Measurements from ENCODE around the gene SREBF1.
A peak's percentile ranks its signal among the peaks of the same experiment; 100 is the strongest.

The SREBF1 gene

GRCh38 chr17:17781591-17782496, 54.9 kb downstream of the SREBF1 start:
- H3K27me3 ChIP-seq (ENCODE audit: control insufficient read depth, insufficient read depth, low read length), result peaks cover 59% of the 10 kb centered on the region
- no peak overlapping the region for H3K9ac ChIP-seq (ENCODE audit: low read depth, low read length)
- H3K4me1 ChIP-seq (ENCODE audit: control insufficient read depth, insufficient read depth, low read length), result peaks cover 34% of the 10 kb centered on the region
- H3K4me3 ChIP-seq (ENCODE audit: low read depth, low read length), result peak overlapping the region; percentile 78
- no peaks in the 10 kb centered on the region for H3K36me3 ChIP-seq (ENCODE audit: control insufficient read depth, insufficient read depth, low read length)
- no peaks in the 10 kb centered on the region for H3K9me3 ChIP-seq (ENCODE audit: control insufficient read depth, insufficient read depth, low read length)
- H3K27ac ChIP-seq (ENCODE audit: low read depth, low read length), result peak overlapping the region; percentile 58

DNA sequence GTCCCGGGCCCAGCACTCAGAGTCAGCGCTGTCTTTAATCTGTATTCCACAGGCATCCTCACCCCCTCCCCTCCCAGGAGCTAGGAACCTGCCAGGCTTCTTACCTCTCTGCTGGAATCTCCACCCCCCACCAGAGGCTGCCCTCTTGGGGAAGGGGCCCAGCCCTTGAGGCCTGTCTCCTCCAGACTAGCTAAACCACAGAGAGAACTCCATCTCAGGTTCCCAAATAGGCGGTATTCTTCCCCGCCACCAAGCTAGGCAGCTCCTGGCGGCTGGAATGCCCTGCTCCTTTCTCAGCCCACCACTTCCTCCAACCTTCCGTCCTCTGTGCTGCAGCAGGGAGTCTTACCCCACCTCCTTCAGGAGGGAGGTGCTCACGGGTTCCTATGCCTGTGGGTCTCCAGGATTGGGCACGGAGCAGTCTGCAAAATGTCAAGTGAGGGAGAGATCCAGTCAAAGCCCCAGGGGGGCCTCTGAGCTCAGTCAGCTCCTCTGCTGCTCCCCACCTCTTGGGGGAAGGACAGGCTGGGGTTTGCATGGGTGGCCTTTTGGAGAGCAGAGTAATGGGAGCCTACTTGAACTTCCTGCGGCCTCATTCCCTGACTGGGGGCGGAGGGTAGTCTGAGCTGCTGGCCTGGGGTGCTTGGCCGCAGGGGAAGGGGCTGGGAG, 55.7 kb downstream of the SREBF1 start:
- H3K27ac ChIP-seq (ENCODE audit: low read depth, low read length), result peak overlapping the region; percentile 58
- H3K27me3 ChIP-seq (ENCODE audit: control insufficient read depth, insufficient read depth, low read length), result peaks cover 52% of the 10 kb centered on the region
- H3K4me1 ChIP-seq (ENCODE audit: control insufficient read depth, insufficient read depth, low read length), result peaks cover 34% of the 10 kb centered on the region
- no peaks in the 10 kb centered on the region for H3K36me3 ChIP-seq (ENCODE audit: control insufficient read depth, insufficient read depth, low read length)
- no peak overlapping the region for H3K9ac ChIP-seq (ENCODE audit: low read depth, low read length)
- H3K9me3 ChIP-seq (ENCODE audit: control insufficient read depth, insufficient read depth, low read length), result no peaks in the 10 kb centered on the region
- H3K4me3 ChIP-seq (ENCODE audit: low read depth, low read length), result peak overlapping the region; percentile 78

- Histone ChIP-seq H3K4me3 (ENCODE audit: low read depth, low read length) (no peak overlapping the region), H3K27ac (ENCODE audit: low read depth, low read length) (no peak overlapping the region), H3K9me3 (ENCODE audit: control insufficient read depth, insufficient read depth, low read length) (no peaks in the 10 kb centered on the region), H3K27me3 (ENCODE audit: control insufficient read depth, insufficient read depth, low read length) (peaks cover 37% of the 10 kb centered on the region), H3K9ac (ENCODE audit: low read depth, low read length) (no peak overlapping the region), H3K36me3 (ENCODE audit: control insufficient read depth, insufficient read depth, low read length) (no peaks in the 10 kb centered on the region), H3K4me1 (ENCODE audit: control insufficient read depth, insufficient read depth, low read length) (peaks cover 17% of the 10 kb centered on the region)
Observed at GRCh38 chr17:17779015-17779611, 57.7 kb downstream of the SREBF1 start.

- Histone ChIP-seq H3K9me3 (ENCODE audit: control insufficient read depth, insufficient read depth, low read length) (no peaks in the 10 kb centered on the region), H3K36me3 (ENCODE audit: control insufficient read depth, insufficient read depth, low read length) (no peaks in the 10 kb centered on the region), H3K27me3 (ENCODE audit: control insufficient read depth, insufficient read depth, low read length) (peaks cover 33% of the 10 kb centered on the region), H3K9ac (ENCODE audit: low read depth, low read length) (no peak overlapping the region), H3K4me3 (ENCODE audit: low read depth, low read length) (no peak overlapping the region), H3K27ac (ENCODE audit: low read depth, low read length) (no peak overlapping the region), H3K4me1 (ENCODE audit: control insufficient read depth, insufficient read depth, low read length) (peaks cover 16% of the 10 kb centered on the region)
Observed at GRCh38 chr17:17778308-17779014, 58.3 kb downstream of the SREBF1 start.

GRCh38 chr17:17776889-17777288, 59.9 kb downstream of the SREBF1 start:
- H3K9ac ChIP-seq (ENCODE audit: low read depth, low read length), result no peak overlapping the region
- no peak overlapping the region for H3K27ac ChIP-seq (ENCODE audit: low read depth, low read length)
- H3K4me1 ChIP-seq (ENCODE audit: control insufficient read depth, insufficient read depth, low read length), result peaks cover 16% of the 10 kb centered on the region

DNA sequence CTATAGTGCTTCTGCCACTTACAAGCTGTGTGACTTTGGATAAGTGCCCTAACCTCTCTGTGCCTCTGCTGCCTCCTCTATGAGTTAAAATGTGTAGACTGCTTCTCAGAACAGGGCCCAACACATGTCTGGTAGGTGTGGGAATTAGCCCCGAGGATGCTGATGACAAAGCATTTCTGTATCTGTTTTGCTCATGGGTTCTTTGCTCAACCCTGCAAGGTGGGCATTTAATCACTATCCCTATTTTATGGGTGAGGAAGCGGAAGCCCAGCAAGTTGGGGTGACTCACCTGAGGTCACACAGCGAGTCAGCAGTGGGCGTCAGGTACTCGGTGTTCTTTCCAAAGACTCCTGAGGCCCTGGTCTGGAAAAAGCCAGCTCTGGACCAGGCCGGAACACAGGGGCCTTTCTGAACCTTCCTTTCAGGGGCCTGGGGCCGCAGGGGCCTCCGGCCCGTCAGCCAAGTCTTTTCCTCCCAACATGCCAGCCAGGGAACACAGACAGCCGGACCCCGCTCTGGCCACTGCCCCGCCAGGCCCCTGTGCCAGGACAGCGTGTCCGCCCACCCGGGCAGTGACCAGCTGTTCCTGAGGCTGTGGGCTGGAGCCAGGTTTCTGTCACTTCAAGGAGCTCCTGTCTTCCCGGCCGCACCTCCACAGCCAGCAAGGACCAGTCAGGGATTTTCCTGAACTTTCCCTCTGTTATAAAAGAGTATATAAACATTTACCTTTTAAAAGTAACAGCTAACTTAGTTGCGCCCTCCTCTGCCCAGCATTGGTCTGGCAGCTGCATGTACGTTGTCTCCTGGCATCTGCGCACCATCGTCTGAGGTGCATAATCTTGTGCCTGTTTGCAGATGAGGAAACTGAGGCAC, 62.5 kb downstream of the SREBF1 start:
- H3K9me3 ChIP-seq (ENCODE audit: control insufficient read depth, insufficient read depth, low read length), result no peaks in the 10 kb centered on the region
- no peaks in the 10 kb centered on the region for H3K36me3 ChIP-seq (ENCODE audit: control insufficient read depth, insufficient read depth, low read length)
- peaks cover 5% of the 10 kb centered on the region; the same call in 1 of the 2 replicates for H3K4me1 ChIP-seq (ENCODE audit: control insufficient read depth, insufficient read depth, low read length)
- H3K9ac ChIP-seq (ENCODE audit: low read depth, low read length), result no peak overlapping the region
- peaks cover 16% of the 10 kb centered on the region for H3K27me3 ChIP-seq (ENCODE audit: control insufficient read depth, insufficient read depth, low read length)
- H3K27ac ChIP-seq (ENCODE audit: low read depth, low read length), result no peak overlapping the region
- no peak overlapping the region for H3K4me3 ChIP-seq (ENCODE audit: low read depth, low read length)

More at GRCh38 chr17:17776889-17777288, 59.9 kb downstream of the SREBF1 start:
- H3K9me3 ChIP-seq (ENCODE audit: control insufficient read depth, insufficient read depth, low read length), result no peaks in the 10 kb centered on the region
- peaks cover 32% of the 10 kb centered on the region for H3K27me3 ChIP-seq (ENCODE audit: control insufficient read depth, insufficient read depth, low read length)
- H3K4me3 ChIP-seq (ENCODE audit: low read depth, low read length), result no peak overlapping the region
- no peaks in the 10 kb centered on the region for H3K36me3 ChIP-seq (ENCODE audit: control insufficient read depth, insufficient read depth, low read length)

DNA sequence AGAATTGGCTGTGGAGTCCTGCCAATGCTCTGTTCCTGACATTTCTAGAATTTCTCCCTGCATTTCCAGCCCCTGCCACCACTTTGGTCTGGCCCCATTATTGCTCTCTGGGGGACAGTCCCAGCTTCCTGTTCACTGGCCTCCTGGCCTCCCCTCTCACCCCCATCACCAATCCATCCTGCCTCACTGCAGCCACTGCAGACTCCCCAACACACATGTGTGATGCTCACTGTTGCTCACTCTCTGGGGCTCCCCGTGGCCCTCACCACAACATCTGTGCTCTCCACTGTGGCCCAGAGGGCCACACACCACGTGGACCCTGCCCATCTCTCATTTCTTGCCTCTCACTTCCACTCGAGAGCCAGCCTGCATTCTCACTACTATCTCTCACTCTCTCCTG, 64.6 kb downstream of the SREBF1 start:
- Histone ChIP-seq H3K9me3 (ENCODE audit: control insufficient read depth, insufficient read depth, low read length) (no peaks in the 10 kb centered on the region), H3K27me3 (ENCODE audit: control insufficient read depth, insufficient read depth, low read length) (peaks cover 7% of the 10 kb centered on the region), H3K9ac (ENCODE audit: low read depth, low read length) (no peak overlapping the region), H3K27ac (ENCODE audit: low read depth, low read length) (no peak overlapping the region), H3K36me3 (ENCODE audit: control insufficient read depth, insufficient read depth, low read length) (no peaks in the 10 kb centered on the region), H3K4me1 (ENCODE audit: control insufficient read depth, insufficient read depth, low read length) (no peaks in the 10 kb centered on the region), H3K4me3 (ENCODE audit: low read depth, low read length) (no peak overlapping the region)

- Histone ChIP-seq H3K27ac (ENCODE audit: low read depth, low read length) (no peak overlapping the region), H3K4me1 (ENCODE audit: control insufficient read depth, insufficient read depth, low read length) (no peaks in the 10 kb centered on the region; the same call in 1 of the 2 replicates), H3K36me3 (ENCODE audit: control insufficient read depth, insufficient read depth, low read length) (no peaks in the 10 kb centered on the region), H3K9ac (ENCODE audit: low read depth, low read length) (no peak overlapping the region), H3K9me3 (ENCODE audit: control insufficient read depth, insufficient read depth, low read length) (no peaks in the 10 kb centered on the region), H3K4me3 (ENCODE audit: low read depth, low read length) (no peak overlapping the region), H3K27me3 (ENCODE audit: control insufficient read depth, insufficient read depth, low read length) (peaks cover 5% of the 10 kb centered on the region; the same call in 1 of the 2 replicates)
Observed at GRCh38 chr17:17771498-17772201, 65.1 kb downstream of the SREBF1 start.

DNA sequence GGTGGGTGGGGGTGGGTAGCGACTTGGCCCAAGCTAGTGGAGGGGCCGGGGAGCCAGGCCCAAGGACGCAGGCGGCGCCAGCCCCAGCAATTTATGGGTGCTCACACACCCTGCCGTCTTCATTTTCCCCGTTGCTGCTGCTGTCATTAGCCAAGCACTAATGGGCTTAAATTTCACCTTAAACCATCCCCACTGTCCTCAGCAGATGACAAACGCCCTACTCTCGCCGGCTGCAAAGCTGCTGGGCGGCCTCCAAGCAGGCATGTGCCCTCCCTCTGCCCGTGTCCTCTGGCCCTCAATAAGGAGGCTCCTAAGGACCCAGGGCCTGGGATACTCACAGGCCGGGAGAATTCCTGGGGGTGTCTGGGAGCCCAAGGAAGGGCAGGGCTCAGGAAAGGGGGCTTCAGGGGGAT, 66.1 kb downstream of the SREBF1 start:
- no peaks in the 10 kb centered on the region for H3K9me3 ChIP-seq (ENCODE audit: control insufficient read depth, insufficient read depth, low read length)
- 0 out of 2 replicates have a peak, but pooled peaks cover under 1% of the 10 kb centered on the region for H3K27me3 ChIP-seq (ENCODE audit: control insufficient read depth, insufficient read depth, low read length)
- H3K9ac ChIP-seq (ENCODE audit: low read depth, low read length), result no peak overlapping the region
- H3K4me3 ChIP-seq (ENCODE audit: low read depth, low read length), result no peak overlapping the region
- no peaks in the 10 kb centered on the region for H3K36me3 ChIP-seq (ENCODE audit: control insufficient read depth, insufficient read depth, low read length)
- no peak overlapping the region for H3K27ac ChIP-seq (ENCODE audit: low read depth, low read length)
- no peaks in the 10 kb centered on the region; the same call in 1 of the 2 replicates for H3K4me1 ChIP-seq (ENCODE audit: control insufficient read depth, insufficient read depth, low read length)
